ENCODE data around the gene IL32.

DNA sequence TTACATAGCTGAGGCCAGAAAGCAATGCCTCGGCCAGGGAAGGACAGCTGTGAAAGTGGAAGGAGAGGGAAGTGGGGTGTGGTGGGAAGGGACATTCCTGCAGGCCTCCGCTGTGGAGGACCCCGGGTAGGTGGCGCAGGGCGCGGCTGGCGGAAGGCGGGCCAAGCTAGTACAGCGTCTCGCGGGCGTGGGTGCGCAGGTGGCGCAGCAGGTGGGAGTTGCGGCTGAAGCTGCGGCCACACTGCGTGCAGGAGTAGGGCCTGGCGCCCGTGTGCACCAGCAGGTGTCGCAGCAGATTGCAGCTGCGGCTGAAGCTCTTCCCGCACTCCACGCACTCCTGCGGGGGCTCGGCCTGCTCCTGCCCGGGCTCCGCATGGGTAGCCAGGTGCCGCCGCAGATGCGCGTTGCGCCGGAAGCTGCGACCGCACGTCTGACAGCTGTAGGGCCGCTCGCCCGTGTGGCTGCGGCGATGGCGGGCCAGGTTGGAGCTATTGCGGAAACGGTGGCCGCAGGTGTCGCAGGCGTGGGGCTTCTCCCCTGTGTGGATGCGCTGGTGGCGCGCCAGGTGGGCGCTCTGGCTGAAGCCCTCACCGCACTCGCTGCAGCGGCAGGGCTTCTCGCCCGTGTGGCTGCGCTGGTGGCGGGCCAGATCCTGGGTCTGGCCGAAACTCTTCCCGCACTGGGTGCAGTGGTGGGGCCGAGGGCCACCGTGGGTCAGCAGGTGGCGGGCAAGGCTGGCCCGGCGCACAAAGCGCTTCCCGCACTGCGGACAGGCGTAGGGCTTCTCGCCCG, 23.7 kb downstream of the IL32 start:
- TF ChIP-seq, protein P1, sequence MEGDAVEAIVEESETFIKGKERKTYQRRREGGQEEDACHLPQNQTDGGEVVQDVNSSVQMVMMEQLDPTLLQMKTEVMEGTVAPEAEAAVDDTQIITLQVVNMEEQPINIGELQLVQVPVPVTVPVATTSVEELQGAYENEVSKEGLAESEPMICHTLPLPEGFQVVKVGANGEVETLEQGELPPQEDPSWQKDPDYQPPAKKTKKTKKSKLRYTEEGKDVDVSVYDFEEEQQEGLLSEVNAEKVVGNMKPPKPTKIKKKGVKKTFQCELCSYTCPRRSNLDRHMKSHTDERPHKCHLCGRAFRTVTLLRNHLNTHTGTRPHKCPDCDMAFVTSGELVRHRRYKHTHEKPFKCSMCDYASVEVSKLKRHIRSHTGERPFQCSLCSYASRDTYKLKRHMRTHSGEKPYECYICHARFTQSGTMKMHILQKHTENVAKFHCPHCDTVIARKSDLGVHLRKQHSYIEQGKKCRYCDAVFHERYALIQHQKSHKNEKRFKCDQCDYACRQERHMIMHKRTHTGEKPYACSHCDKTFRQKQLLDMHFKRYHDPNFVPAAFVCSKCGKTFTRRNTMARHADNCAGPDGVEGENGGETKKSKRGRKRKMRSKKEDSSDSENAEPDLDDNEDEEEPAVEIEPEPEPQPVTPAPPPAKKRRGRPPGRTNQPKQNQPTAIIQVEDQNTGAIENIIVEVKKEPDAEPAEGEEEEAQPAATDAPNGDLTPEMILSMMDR (IDR thresholded peaks at IDR 0.05), result no peak
- TF ChIP-seq POLR2AphosphoS5 (IDR thresholded peaks at IDR 0.05), result no peak

Data from gastroesophageal sphincter (tissue), 3 donors.